GM18508 (cell line): ENCODE data around the gene SOX30.

Experiments used
- ATAC-seq: cut with Tn5 transposase; IDR thresholded peaks from one replicate; pipeline ENCODE4 v1.9.1; 2021; ENCODE audit warnings: moderate number of reproducible peaks; ENCODE audit not compliant: insufficient read depth, unreplicated experiment

Gene SOX30

GRCh38 chr5:157611571-157612476, 40.4 kb downstream of the SOX30 start:
- peak; percentile 57 for ATAC-seq

- ATAC-seq, result peak; percentile 7
Observed at GRCh38 chr5:157610990-157611389, 41.2 kb downstream of the SOX30 start.

- ATAC-seq, result no peak
Observed at GRCh38 chr5:157608972-157609565, 43.2 kb downstream of the SOX30 start.

- no peak for ATAC-seq
Observed at GRCh38 chr5:157607371-157608161, 44.7 kb downstream of the SOX30 start.

- ATAC-seq, result no peak
Observed at GRCh38 chr5:157606046-157606445, 46.2 kb downstream of the SOX30 start.

GRCh38 chr5:157603333-157604190, 48.7 kb downstream of the SOX30 start:
- ATAC-seq, result no peak

GRCh38 chr5:157602505-157602904, 49.7 kb downstream of the SOX30 start:
- ATAC-seq, result no peak

- no peak for ATAC-seq
Observed at GRCh38 chr5:157600252-157600651, 52.0 kb downstream of the SOX30 start.

GRCh38 chr5:157599565-157599964, 52.7 kb downstream of the SOX30 start:
- ATAC-seq, result no peak

GRCh38 chr5:157598350-157598936, 53.8 kb downstream of the SOX30 start:
- ATAC-seq, result peak; percentile 25

GRCh38 chr5:157597277-157597676, 55.0 kb downstream of the SOX30 start:
- ATAC-seq, result no peak

GRCh38 chr5:157596487-157596886, 55.8 kb downstream of the SOX30 start:
- ATAC-seq, result peak; percentile 50

GRCh38 chr5:157594675-157595459, 57.4 kb downstream of the SOX30 start:
- ATAC-seq, result no peak

- ATAC-seq, result no peak
Observed at GRCh38 chr5:157594257-157594656, 58.0 kb downstream of the SOX30 start.

GRCh38 chr5:157593052-157593757, 59.0 kb downstream of the SOX30 start:
- no peak for ATAC-seq

- no peak for ATAC-seq
Observed at GRCh38 chr5:157592594-157592993, 59.6 kb downstream of the SOX30 start.

- no peak for ATAC-seq
Observed at GRCh38 chr5:157590478-157590877, 61.8 kb downstream of the SOX30 start.

GRCh38 chr5:157584628-157585027, 67.6 kb downstream of the SOX30 start:
- ATAC-seq, result no peak
